IPS-NIHi11 (cell line): ENCODE measurements around the gene SLC22A5.
"Not testable (repeated sequence)": the region's sequence is repeated elsewhere in the genome, so short reads cannot be mapped to it uniquely, and the experiment has no call there.

ENCODE experiments used
- DNase-seq: peaks from one replicate; pipeline ENCODE4 v3.0.0; 2012; ENCODE audit warnings: mixed read lengths, low spot score

Gene SLC22A5

DNA sequence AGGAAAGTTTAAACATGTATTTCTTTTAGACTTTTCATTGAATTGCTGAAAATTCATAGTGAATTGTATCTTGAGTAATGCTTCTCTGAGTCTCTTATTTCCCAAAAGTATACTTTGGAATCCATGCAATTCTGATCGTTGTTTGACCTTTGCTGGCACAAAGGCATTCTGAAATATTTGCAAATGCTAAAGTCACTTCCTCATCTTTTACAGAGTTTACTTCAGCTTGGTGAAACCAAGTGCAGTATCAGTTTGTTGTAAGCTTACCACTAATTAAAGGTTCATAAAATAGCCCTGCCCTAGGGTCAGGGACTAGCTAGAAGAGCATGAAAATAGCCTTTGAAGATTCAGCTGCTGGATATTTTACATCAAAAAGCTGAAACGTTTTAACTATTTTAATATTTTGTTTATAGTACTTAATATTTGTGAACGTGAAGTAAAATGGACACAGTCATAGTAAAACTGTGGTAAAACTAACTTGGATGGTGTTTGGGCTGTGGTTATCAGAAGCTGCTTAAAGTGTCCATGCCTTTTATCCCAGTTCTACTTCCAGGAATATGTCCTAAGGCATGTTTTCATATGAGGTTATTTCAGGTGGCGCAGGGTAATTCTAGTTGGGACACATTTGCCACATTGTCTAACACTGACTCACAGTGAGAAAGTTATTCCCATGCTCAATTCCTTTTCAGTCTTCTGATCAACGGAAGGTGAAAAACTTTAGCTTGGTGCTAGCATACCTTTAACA is 45.3 kb downstream of the SLC22A5 start:
- DNase-seq: no peak

DNA sequence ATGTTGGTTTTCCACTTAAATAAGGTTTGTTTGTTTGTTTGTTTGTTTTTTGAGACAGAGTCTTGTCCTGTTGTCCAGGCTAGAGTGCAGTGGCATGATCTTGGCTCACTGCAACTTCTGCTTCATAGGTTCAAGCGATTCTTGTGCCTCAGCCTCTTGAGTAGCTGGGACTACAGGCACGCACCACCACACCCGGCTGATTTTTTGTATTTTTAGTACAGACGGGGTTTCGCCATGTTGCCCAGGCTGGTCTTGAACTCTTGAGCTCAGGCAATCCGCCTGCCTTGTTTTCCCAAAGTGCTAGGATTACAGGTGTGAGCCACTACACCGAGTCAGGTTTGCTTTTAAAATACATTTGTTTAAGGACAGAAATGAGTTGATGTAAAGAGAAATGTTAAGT is 46.0 kb downstream of the SLC22A5 start:
- DNase-seq: not testable (repeated sequence)

DNA sequence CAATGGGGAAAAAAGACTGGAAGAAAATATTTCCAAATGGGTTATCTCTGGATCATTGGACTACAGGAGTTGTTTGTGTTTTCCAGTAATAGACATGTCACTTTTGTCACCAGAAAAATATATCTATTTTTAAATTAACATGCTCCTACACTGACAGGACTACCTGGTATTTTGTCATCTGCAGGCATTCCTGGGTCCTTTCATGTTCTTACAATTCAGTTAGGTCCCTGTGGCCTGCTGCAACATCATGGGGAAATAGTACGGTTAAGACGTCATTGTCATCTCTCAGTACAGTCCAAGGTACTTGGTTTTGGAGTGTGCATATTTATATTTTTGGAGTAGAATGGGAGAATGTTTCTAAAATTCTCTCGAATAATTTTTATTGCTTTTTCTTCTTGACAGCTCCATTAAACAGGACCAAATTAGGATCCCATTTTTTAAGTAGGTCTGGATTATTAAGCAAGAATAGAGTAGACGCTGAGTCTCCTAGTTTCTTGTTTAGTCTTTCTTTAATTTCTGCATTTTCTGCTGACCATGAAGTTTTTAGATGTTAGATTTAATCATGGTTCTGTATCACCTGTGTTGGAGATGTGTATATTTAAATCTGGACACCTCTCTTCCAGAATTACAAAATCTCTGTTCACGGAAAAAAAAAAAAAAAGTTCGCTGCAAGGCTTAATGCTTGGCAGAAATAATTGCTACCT is 46.9 kb downstream of the SLC22A5 start:
- DNase-seq: no peak

DNA sequence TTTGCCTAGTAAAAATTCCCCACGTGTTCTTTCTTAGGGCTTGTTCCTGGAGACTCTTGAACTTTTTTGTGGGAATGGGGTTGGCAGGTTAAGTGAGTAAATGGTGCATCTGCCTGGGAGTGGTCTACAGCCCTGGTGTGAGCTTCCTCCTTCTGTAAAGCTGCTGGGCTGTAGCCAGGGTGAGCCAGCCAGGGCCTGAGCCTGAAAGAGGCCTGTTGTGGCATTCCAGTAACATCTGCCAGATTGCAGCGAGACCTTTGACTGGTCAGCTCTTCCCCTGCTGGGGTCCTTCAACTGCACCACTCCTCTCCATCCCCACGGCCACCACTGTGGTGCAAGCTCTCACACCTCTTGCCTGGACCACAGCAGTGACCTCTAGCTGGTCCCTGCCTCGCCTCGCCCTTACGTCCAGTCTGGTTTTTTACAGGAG is 47.5 kb downstream of the SLC22A5 start:
- no peak for DNase-seq

DNA sequence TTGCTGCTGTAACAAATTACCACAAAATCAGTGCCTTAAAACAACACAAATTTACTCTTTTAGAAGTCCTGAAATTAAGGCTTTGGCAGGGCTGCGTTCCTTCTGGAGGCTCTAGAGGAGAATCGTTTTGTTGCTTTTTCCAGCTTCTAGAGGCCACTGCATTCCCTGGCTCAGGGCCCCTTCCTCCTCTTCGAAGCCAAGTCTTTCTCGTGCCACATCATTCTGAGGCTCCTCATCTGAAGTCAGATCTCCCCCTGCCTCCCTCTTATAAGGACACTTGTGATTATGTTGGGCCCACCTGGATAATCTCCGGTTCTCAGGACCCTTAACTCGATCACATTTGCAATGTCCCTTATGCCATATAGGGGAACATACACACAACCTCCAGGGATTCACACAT is 48.0 kb downstream of the SLC22A5 start:
- no peak for DNase-seq

DNA sequence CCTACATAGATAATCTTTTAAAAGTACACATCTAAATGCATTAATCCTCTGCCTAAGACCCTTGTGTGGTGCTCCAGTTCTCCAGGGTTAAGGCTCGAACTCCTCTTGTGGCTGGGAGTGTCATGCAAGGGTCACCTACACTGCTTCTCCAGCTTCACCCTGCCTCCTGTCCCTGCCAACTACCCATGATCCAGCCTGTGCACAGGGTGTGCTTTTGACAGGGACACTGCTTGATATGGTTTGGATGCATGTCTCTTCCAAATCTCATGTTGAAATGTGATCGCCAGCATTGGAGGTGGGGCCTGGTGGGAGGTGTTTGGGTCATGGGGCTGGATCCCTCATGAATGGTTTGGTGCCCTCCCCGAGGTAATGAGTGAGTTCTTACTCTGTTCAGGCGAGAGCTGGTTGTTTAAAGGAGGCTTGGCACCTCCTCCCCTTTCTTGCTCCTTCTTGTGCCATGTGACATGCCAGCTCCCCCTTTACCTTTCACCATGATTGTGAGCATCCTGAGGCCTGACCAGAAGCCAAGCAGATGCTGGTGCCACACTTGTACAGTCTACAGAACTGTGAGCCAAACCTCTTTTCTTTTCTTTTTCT is 48.5 kb downstream of the SLC22A5 start:
- DNase-seq: no peak

DNA sequence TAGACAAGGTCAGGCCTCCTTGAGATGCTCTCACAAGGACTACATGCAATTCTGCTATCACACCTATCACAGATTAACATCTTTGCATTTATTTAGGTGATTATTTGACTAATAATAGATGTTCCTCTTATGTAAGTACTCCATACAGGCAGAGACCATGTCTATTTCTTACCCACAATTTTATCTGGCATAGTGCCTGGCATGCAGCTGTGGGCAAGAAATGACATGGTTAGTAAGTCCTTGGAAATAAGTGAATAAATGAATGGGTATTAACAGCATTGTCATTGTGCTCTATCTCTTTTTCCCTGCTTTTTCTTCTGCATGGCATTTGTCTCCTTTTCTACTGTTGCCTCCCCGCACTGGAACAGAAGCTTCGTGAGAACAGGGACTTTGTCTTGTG is 49.4 kb downstream of the SLC22A5 start:
- DNase-seq: no peak

DNA sequence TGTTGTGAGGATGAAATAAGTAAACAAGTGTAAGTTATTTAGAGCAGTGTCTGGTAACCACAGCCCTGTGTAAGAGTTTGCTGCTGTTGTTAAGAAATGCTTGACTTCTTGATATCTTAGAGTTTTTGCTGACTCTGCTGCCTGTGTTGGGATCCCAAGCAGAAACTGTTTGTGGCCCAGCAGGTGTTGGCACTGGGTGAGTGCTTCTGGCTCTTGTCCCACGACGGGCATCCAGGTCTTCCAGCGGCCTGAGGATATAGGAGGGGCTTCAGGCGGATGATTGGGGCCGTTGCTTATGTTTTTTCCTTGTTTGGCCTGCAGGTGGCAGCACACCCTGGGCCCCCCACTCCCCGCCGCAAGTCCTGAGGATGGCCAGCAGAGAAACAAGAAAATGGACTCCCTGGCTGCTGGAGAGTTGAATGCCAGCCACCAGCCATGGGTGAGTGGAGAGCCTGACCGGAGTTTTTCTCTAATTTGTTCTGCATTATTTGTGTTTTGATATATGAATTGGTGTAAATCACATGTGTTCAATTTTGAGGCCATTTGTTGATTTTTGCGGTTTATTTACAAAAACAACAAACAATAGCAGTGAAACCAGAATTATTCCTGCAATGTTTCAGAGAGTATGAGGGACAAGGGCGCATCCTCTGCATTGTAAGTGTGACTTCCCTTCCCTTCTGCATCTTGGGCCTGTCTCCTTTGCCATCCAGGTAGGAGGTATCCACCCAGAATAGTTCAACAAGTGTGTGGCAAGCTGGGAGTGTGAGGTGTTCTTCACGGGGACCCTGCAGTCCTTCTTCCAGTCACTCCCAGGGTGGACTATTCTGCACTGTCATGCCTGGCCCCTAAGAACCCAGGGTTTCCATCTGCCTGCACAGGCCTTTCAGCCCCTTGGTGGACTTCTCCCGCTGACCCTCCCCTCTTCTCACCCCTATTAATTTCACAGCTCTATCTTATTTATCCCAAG is 50.3 kb downstream of the SLC22A5 start:
- DNase-seq: peak; percentile 90

DNA sequence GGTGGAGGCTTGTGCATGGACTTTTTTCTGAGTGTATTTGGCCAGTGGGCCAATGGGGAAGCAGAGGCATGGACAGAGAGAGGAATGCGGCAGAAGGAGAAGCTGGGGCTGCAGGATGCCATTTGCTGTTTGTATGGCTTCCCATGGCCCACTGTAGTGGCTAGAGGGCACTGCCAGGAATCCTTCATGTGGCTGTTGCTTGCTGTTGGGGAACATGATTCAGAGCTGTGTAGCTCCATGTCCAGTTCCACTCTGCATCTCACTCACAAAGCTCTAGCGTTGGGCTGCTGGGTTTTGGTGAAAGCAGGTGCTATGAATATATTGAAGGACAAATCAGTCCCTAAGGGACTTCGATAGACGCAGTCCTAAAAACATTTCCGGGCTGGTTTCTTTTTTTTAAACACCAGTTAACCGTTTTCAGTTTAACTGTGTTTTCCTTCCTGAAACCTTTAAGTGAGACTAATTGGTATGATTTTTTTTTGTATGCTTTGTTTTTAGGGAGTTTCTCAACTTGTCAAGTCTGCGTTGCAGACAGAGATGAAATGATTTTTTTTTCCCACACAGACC is 51.3 kb downstream of the SLC22A5 start:
- no peak for DNase-seq

DNA sequence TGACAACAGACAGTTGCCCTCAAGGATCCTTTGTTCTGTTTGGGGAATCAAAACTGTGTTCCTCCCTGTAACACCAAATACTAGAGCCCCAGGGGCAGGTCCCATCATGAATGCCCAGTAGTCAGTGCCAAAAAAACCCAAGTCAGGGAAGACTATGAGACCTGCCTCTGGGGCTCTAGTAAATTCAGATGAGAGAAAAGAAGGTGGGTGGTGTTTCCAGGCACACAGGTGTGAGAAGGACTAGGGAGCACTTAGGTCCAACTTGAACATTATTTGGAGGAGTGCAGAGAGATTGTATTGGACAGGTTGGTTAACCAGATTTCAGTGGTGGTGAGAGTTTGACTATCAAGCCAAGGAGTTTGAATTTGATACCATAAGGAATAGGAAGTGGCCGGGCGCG is 52.0 kb downstream of the SLC22A5 start:
- DNase-seq: no peak

DNA sequence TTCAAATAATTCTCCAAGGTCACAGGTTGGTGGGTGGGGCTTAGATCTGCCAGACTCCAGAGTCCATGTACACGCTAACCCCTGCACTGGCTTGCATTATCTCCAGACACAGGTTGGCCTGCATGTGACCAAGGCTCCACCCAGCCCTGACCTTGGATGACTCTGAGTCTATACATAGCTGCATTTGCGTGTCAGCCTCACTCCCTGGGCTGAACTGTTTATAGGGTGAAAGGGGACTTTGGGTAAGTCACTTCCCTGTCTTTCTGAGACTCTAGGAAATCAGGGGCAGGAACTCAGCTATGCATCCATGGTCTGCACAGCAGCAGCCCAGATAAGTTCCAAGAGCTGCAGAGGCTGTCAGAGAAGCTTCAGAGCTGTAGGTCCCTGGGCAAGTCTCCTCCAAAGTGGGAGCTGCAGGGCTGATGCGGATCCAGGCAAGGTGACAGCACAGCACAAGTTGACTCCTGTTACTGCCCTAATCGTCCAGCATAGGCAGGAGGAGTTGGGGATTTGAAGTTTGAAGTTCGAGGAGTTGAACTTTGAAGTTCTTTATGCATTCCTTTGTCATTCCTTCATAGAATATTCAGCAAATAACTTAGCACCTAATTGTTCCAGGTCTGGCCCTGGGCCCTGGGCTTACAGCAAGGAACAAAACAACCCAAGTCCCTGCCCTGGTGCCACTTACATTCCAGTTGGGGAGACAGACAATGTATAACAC is 53.4 kb downstream of the SLC22A5 start:
- DNase-seq: no peak

DNA sequence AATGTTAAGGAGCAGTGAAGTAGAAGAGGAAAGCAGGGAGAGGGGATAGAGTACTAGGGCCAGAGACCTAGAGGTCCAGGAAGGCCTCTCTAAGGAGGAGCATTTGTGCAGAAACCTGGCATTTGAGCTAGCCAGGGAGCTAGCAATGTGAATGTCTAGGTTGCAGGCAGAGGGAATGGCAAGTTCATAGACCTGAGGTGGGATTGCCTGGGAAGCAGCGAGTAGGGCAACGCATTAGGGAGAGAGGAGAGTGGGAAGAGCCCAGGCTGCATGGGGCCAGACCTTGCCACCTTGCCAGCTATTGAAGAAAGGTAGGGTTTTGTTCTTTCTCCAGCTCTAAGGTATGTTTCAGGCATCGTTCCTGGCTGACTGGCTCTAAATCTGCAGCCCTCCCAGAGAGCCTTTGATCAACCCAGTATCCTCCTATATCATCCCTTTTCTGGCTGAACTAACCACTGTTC is 54.0 kb downstream of the SLC22A5 start:
- no peak for DNase-seq

DNA sequence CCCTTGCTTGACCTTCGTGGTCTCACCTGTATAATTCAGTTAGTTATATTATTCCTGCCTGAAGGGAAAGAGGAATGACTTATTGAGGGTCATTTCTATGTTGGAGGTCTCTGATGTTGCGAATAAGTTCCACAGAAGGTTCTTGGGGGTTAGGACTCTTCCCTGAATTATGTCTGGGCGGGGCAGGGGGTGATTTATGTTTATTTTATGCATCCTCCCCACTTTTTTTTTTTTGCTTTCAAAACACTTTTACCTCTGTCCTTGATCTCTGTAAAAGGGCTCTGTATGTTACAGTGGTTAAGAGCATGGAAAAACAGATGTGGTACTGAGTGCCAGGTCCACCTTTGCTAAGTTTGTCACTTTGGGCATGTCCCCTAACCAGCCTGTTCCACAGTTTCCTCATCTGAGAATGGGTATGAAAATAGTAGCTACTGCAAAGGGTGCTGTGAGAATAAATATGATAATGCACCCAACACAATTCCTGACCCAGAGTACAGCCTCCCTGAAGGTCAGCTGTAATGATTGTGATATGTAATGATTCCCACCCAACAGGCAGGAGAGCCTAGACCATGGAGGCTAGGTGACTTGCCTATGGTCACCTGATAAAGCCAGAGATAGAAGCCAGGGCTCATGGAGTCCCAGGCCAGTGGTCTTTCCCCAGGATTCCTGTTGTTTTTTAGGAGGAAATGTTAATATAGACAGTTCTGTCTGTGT is 54.8 kb downstream of the SLC22A5 start:
- DNase-seq: no peak

DNA sequence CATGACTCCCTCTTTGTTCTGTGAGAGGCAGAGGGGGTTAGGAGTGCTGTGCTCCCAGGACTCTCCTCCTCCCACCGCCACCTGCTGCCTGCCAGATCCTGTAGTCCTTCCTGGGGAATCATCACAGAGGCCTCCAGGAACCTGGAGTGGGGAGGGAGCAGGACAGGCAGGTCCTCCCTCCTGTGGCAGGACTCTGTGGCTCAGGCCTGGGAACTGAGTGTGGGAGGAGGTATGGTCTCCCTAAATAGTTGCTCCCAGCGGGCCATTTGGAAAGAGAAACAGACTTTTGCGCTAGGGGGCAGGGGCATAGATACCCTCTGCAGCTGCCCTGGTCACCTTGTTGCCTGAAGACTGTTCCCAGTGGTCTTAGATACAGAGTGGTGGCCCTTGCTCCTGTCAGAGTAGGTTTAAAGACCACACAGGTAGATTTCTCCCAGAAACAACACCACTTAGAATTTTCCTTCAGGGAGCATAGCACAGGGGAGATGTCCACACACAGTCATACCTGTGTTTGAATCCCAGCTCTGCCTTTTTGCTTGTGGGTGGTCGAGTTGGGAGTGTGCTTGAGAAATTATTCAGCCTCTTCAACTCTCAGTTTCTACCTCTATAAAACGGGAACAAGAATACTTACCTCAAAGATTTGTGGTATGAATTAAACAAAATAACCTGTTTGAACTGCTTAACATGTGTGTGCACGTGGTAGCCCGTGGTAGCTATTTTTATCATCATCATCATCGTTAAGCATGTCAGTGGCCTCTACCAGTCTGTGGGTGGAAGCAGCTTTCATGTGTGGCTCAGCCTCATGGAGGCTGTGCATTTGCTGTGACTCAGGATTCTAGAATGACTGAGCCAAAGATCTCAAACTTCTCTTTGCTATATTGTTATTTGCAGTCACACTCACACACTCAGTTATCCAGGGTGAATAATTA is 55.8 kb downstream of the SLC22A5 start:
- DNase-seq: no peak

DNA sequence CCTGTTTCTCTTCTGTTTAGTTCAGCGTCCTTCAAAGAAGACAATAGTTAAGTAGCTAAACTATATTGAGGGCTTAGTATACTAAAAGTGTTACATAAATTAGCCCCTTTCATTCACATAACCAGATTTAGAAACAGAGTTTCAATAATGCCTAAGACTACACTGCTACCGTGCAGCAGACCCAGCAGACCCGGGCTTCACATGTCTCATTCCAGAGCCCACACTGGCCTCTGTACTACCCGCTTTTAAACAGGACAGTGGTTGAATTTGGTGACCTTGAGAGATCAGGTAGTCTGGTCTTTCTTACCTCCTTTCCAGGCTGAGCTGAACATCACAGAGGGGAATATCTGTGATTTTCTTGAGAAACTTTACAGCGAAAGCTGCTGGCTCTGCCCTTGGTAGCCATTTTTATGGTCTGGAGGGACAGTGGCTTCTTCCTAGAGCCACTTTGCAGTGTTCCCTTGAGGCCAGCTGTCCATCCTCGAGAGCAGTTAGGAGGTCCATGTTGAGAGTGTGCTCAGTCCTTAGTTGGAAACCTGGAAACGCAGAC is 56.5 kb downstream of the SLC22A5 start:
- no peak for DNase-seq

DNA sequence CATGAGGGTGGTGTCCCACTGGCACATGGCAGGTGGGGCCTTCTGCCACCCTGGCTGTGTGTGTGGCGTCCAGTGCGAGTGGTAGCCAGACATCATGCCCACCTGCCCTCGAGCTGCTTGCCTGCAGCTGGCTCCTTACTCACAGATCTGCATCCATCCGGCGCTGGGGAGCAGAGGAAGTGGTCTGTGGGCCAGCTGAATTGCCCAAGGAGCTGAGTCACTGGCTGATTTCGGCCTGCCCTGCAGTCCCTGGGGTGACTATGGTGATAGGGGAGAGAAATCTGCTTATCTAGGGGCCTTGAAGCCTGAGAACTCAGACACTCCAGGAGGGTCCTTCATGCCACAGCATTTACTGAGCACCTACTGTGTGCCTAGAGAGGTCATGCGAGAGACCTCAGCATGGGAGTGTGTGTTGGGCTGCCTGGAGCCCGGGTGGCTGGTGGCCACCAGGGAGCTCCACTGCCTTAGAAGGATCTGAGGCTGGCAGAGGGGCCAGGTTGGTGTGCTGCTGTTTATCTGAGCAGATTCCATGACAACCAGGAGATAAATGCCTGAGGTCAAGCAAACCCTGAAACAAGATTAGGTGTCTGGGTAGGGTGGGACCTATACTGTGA is 57.1 kb downstream of the SLC22A5 start:
- peak; percentile 62 for DNase-seq

DNA sequence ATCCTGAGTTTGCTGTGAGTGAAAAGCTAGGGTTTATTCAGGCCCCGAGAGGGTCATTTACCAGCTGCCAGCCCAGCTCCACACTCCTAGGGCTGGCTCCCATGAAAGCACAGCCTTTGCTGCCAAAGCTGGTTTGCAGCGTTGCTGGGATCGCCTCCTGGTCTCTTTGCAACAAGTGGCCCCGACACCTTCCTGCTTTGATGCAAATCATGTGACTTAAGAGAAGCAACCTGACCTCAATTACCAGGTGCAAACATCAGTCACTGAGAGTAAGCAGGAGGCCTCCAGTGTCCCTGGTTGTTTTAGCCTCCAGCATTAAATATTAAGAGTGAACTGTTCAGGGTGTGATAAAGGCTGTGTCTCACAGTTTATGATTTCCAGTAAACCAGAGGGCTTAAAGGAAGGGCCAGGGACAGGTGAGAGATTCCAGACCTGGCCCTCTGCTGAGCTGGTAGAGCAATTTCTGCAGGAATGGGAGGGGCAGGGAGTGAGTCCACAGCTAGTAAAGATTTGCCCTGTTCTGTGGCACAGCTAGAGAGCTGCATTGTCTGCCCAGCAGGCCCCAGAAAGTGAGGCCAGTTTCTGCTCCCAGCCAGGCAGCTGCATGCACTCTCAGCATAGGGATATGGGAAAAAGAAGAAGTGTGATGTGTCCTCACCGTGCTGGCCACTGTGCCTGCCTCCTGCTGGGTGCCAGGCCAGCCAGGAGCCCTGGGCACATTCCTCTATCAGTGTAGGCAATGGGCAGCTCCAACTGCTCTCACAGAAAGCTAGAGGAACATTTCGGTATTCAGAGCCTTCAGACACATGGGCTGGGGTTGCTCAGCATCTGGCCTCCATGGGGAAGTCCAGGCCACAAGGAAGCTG is 58.0 kb downstream of the SLC22A5 start:
- no peak for DNase-seq

DNA sequence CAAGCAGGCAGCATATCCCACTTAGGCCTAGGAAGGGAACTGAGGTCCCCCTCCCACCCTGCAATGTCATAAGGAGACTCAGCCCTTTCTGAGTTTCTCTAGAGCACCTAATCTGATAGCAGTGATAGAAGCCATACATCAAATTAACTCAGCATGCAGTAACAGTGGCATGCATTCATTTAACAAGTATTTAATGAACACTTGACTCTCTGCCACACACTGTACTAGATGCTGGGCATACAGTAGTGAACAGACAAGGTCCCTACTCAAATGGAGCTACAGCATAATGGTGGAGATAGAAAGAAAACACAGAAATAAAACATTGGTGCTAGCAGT is 58.6 kb downstream of the SLC22A5 start:
- no peak for DNase-seq
